ENCODE data around the gene CSNK1D.

GRCh38 chr17:82294064-82294773, 20.7 kb upstream of the CSNK1D start:
- TF ChIP-seq, protein P1, sequence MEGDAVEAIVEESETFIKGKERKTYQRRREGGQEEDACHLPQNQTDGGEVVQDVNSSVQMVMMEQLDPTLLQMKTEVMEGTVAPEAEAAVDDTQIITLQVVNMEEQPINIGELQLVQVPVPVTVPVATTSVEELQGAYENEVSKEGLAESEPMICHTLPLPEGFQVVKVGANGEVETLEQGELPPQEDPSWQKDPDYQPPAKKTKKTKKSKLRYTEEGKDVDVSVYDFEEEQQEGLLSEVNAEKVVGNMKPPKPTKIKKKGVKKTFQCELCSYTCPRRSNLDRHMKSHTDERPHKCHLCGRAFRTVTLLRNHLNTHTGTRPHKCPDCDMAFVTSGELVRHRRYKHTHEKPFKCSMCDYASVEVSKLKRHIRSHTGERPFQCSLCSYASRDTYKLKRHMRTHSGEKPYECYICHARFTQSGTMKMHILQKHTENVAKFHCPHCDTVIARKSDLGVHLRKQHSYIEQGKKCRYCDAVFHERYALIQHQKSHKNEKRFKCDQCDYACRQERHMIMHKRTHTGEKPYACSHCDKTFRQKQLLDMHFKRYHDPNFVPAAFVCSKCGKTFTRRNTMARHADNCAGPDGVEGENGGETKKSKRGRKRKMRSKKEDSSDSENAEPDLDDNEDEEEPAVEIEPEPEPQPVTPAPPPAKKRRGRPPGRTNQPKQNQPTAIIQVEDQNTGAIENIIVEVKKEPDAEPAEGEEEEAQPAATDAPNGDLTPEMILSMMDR (IDR thresholded peaks at IDR 0.05) = no peak
- TF ChIP-seq EZH2 (IDR thresholded peaks at IDR 0.05) = no peak
